WTC11 (cell line): ENCODE results near the gene TRPM8. TPM values are rescaled to one million over a fixed set of nuclear protein-coding genes. Genes with fewer than 3 reads are reported as not detected.

Experiments
- ATAC-seq: fragments of 200-7000 bp; cut with Tn5 transposase; 2 replicates; pipeline ENCODE4 v1.10.0; 2021; ENCODE audit warnings: mild to moderate bottlenecking, moderate library complexity
- CTCF ChIA-PET: fragments of 300-600 bp; sonication (Branson Sonifier 250); formaldehyde crosslinking; loops from one replicate; lab custom pipeline; 2021; ENCODE audit warnings: antibody characterized with exemption; lab: Charles Lee
- POLR2A ChIA-PET: fragments of 350-600 bp; sonication (Branson Sonifier 250); formaldehyde crosslinking; loops from one replicate; lab custom pipeline; 2021; ENCODE audit warnings: antibody characterized with exemption; lab: Charles Lee
- DNase-seq: peaks from one replicate; pipeline ENCODE4 v3.0.0; 2021; ENCODE audit warnings: low spot score
- H3K27ac Mint-ChIP-seq: 2 replicates; pipeline ENCODE4 v1.8.0; 2021; ENCODE audit warnings: mixed read lengths
- H3K27me3 Mint-ChIP-seq: 2 replicates; pipeline ENCODE4 v1.8.0; 2021; ENCODE audit warnings: low read depth, mild to moderate bottlenecking, moderate library complexity, mixed read lengths
- H3K36me3 Mint-ChIP-seq: 2 replicates; pipeline ENCODE4 v1.8.0; 2021; ENCODE audit warnings: mixed read lengths
- H3K4me1 Mint-ChIP-seq: 2 replicates; pipeline ENCODE4 v1.8.0; 2022; ENCODE audit warnings: mixed read lengths
- H3K4me3 Mint-ChIP-seq: 2 replicates; pipeline ENCODE4 v1.8.0; 2021; ENCODE audit warnings: mild to moderate bottlenecking, moderate library complexity, mixed read lengths
- H3K9me3 Mint-ChIP-seq: 2 replicates; pipeline ENCODE4 v1.8.0; 2021; ENCODE audit warnings: mixed read lengths
- CBFB ChIP-seq: sonication (generic); formaldehyde crosslinking; IDR thresholded peaks from 2 replicates; pipeline ENCODE4 v1.8.1; 2022; ENCODE audit warnings: mild to moderate bottlenecking, low read depth, missing genetic modification reagents
- CREM ChIP-seq: sonication (generic); formaldehyde crosslinking; IDR thresholded peaks from 2 replicates; pipeline ENCODE4 v1.8.1; 2022; ENCODE audit warnings: mild to moderate bottlenecking, missing genetic modification reagents, moderate library complexity
- FOXK1 ChIP-seq: sonication (generic); formaldehyde crosslinking; IDR thresholded peaks from 2 replicates; pipeline ENCODE4 v1.8.0; 2022; ENCODE audit warnings: mild to moderate bottlenecking, moderate library complexity, missing genetic modification reagents
- GTF2I ChIP-seq: fragments of 250-450 bp; sonication (Bioruptor Pico); conservative IDR thresholded peaks from 2 replicates; pipeline ENCODE4 v1.4.0; 2021; ENCODE audit warnings: mild to moderate bottlenecking
- IRF2 ChIP-seq: sonication (generic); formaldehyde crosslinking; IDR thresholded peaks from 2 replicates; pipeline ENCODE4 v1.8.0; 2022; ENCODE audit warnings: low read depth, missing genetic modification reagents, borderline replicate concordance
- JUN ChIP-seq: sonication (generic); formaldehyde crosslinking; IDR thresholded peaks from 2 replicates; pipeline ENCODE4 v1.8.0; 2023; ENCODE audit warnings: mild to moderate bottlenecking, missing genetic modification reagents
- MXD4 ChIP-seq: fragments of 250-450 bp; sonication (Bioruptor Pico); IDR thresholded peaks from 2 replicates; pipeline ENCODE4 v1.8.0; 2021; ENCODE audit warnings: mild to moderate bottlenecking, moderate library complexity, borderline replicate concordance
- MYBL2 ChIP-seq: sonication (generic); formaldehyde crosslinking; IDR thresholded peaks from 2 replicates; pipeline ENCODE4 v1.8.1; 2023; ENCODE audit warnings: mild to moderate bottlenecking, moderate library complexity, missing genetic modification reagents
- NR2C2 ChIP-seq: sonication (generic); formaldehyde crosslinking; IDR thresholded peaks from 2 replicates; pipeline ENCODE4 v1.8.0; 2022; ENCODE audit warnings: mild to moderate bottlenecking, missing genetic modification reagents
- TCF7 ChIP-seq: sonication (generic); formaldehyde crosslinking; IDR thresholded peaks from 2 replicates; pipeline ENCODE4 v1.8.0; 2022; ENCODE audit warnings: mild to moderate bottlenecking, low read depth, missing genetic modification reagents, moderate library complexity
- TEAD1 ChIP-seq: sonication (generic); formaldehyde crosslinking; IDR thresholded peaks from 2 replicates; pipeline ENCODE4 v1.8.0; 2022; ENCODE audit warnings: mild to moderate bottlenecking, missing genetic modification reagents
- TP53 ChIP-seq: sonication (generic); formaldehyde crosslinking; IDR thresholded peaks from 2 replicates; pipeline ENCODE4 v1.8.1; 2023; ENCODE audit warnings: mild to moderate bottlenecking, missing genetic modification reagents
- ZNF219 ChIP-seq: sonication (generic); formaldehyde crosslinking; IDR thresholded peaks from 2 replicates; pipeline ENCODE4 v1.8.0; 2023; ENCODE audit warnings: missing genetic modification reagents, mild to moderate bottlenecking, borderline replicate concordance
- ZNF232 ChIP-seq: sonication (generic); formaldehyde crosslinking; IDR thresholded peaks from 2 replicates; pipeline ENCODE4 v1.8.0; 2022; ENCODE audit warnings: mild to moderate bottlenecking, missing genetic modification reagents
- ZNF416 ChIP-seq: fragments of 250-450 bp; sonication (Bioruptor Pico); IDR thresholded peaks from 2 replicates; pipeline ENCODE4 v1.9.0; 2021; ENCODE audit warnings: mild to moderate bottlenecking, inconsistent platforms
- total RNA-seq: library from RNA; stranded (reverse); gene quantifications from 3 replicates; pipeline ENCODE4 v1.2.3, GENCODE V29; 2021
- TF ChIP-seq, protein P1 (sequence below): sonication (generic); formaldehyde crosslinking; IDR thresholded peaks from 2 replicates; pipeline ENCODE4 v1.8.1; 2022; ENCODE audit warnings: missing genetic modification reagents, borderline replicate concordance
- TF ChIP-seq, protein P2 (sequence below): sonication (generic); formaldehyde crosslinking; IDR thresholded peaks from 2 replicates; pipeline ENCODE4 v1.8.0; 2023; ENCODE audit warnings: missing genetic modification reagents
- TF ChIP-seq, protein P3 (sequence below): sonication (generic); formaldehyde crosslinking; IDR thresholded peaks from 2 replicates; pipeline ENCODE4 v1.8.0; 2022; ENCODE audit warnings: mild to moderate bottlenecking, missing genetic modification reagents
- TF ChIP-seq, protein P4 (sequence below): fragments of 250-450 bp; sonication (Bioruptor Pico); IDR thresholded peaks from 2 replicates; pipeline ENCODE4 v1.9.0; 2021; ENCODE audit warnings: mild to moderate bottlenecking, borderline replicate concordance
- TF ChIP-seq, protein P5 (sequence below): sonication (generic); formaldehyde crosslinking; conservative IDR thresholded peaks from 2 replicates; pipeline ENCODE4 v1.8.1; 2022; ENCODE audit warnings: mild to moderate bottlenecking, missing genetic modification reagents

Gene TRPM8
- total RNA-seq, 1 experiment from 2014 or later, result 0.26 TPM

DNA sequence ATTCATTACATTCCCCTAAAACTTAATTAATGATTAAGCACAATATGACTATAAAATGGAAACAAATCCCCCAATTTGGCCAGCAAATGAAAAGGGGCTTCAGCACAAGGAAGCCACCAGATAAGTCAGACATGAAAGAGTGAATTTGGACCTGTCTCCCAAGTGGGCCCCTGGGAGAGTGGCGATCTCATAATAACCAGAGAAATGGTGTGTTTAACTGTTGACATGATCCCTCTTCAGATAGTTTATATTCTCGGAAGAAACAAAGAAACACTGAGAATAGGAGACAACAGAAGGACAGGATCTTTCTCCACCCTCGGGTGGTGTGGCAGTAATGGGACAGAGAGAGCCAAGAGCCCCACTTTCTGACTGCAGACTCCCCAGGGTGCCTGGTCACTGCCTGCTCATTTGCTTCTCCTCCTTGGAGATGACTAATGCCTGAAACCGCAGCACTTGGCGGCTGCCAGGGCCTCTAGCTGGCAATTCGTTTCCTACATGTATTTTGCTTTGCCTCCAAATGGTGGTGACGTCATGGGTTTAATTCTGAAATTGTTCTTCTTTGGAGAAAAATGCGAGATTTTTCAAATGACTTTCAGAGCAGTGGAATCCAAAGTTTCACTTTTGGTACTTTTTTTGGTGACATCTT, 86.9 kb downstream of the TRPM8 start:
- H3K27ac Mint-ChIP-seq, result no peak overlapping the region
- H3K9me3 Mint-ChIP-seq, result no peaks in the 10 kb centered on the region
- CTCF ChIA-PET, result interaction anchor here (0.6 kb wide), 1 partner anchor 296 kb away, joined by 3 read pairs; no protein-coding TSS in a partner anchor
- ATAC-seq, result no peak
- H3K4me1 Mint-ChIP-seq, result peaks cover 13% of the 10 kb centered on the region
- no peak for TF ChIP-seq FOXK1 (CRISPR knock-in tag)
- no peak for TF ChIP-seq TP53 (CRISPR knock-in tag)
- TF ChIP-seq, protein P1, sequence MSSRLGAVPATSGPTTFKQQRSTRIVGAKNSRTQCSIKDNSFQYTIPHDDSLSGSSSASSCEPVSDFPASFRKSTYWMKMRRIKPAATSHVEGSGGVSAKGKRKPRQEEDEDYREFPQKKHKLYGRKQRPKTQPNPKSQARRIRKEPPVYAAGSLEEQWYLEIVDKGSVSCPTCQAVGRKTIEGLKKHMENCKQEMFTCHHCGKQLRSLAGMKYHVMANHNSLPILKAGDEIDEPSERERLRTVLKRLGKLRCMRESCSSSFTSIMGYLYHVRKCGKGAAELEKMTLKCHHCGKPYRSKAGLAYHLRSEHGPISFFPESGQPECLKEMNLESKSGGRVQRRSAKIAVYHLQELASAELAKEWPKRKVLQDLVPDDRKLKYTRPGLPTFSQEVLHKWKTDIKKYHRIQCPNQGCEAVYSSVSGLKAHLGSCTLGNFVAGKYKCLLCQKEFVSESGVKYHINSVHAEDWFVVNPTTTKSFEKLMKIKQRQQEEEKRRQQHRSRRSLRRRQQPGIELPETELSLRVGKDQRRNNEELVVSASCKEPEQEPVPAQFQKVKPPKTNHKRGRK, result no peak
- TF ChIP-seq ZNF416 (CRISPR knock-in tag), result no peak
- DNase-seq, result no peak
- no peaks in the 10 kb centered on the region; the same call in 1 of the 2 replicates for H3K27me3 Mint-ChIP-seq
- no peak overlapping the region for H3K4me3 Mint-ChIP-seq
- POLR2A ChIA-PET, result no interaction called here
- no peaks in the 10 kb centered on the region for H3K36me3 Mint-ChIP-seq

DNA sequence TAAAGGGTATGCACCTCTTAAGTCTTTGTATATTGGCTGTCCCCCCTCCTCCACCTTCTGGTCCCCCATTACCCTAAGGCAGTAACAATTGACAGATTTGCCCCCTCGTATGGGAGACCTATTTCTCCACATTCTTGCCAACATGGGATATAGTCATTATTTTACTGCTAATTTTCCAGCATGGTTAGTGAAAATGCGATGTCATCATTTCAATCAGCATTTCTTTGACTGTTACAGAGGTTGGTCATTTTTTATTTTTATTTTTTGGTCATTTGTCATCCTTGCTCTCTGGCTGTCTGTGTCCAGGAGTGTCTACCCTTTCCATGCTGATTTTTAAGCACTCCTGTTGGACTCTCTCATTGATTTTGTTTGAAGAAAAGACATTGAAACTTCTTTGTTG, 88.0 kb downstream of the TRPM8 start:
- TF ChIP-seq ZNF219 (no peak), MXD4 (no peak), MYBL2 (CRISPR knock-in tag) (no peak), TEAD1 (CRISPR knock-in tag) (no peak)
- TF ChIP-seq, all 79 proteins: peak for 0
- ChIA-PET CTCF (no interaction called here), POLR2A (no interaction called here)
- H3K36me3 Mint-ChIP-seq, result no peaks in the 10 kb centered on the region
- no peak overlapping the region for H3K4me3 Mint-ChIP-seq
- H3K27ac Mint-ChIP-seq, result no peak overlapping the region
- no peaks in the 10 kb centered on the region for H3K9me3 Mint-ChIP-seq
- ATAC-seq (no peak), DNase-seq (no peak)
- H3K4me1 Mint-ChIP-seq, result peaks cover 13% of the 10 kb centered on the region
- H3K27me3 Mint-ChIP-seq, result no peaks in the 10 kb centered on the region; the same call in 1 of the 2 replicates

DNA sequence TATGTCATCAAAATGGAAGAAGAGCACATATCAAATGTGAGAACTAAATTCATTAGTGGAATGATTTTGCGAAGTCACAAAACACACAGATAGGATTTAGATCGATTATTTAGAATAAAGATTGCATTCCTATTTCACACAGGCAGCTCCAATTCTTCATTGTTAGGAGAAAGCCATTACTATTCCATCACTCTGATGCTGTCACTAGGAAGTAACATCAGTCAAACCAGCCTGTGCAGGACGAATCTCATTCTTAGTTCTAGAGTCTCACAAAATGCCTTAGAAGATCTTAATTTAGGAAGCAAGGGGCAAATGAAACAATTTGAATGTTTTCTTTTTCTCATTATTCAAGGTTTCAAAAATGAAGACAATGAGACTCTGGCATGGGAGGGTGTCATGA, 89.3 kb downstream of the TRPM8 start:
- H3K4me1 Mint-ChIP-seq, result peaks cover 13% of the 10 kb centered on the region
- ChIA-PET CTCF (no interaction called here), POLR2A (no interaction called here)
- TF ChIP-seq, protein P2, sequence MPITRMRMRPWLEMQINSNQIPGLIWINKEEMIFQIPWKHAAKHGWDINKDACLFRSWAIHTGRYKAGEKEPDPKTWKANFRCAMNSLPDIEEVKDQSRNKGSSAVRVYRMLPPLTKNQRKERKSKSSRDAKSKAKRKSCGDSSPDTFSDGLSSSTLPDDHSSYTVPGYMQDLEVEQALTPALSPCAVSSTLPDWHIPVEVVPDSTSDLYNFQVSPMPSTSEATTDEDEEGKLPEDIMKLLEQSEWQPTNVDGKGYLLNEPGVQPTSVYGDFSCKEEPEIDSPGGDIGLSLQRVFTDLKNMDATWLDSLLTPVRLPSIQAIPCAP, result no peak
- TF ChIP-seq IRF2 (no peak), ZNF232 (CRISPR knock-in tag) (no peak), TCF7 (CRISPR knock-in tag) (no peak), TEAD1 (CRISPR knock-in tag) (no peak), GTF2I (CRISPR knock-in tag) (no peak), CREM (no peak), MYBL2 (CRISPR knock-in tag) (no peak), MXD4 (no peak), NR2C2 (CRISPR knock-in tag) (no peak)
- H3K27me3 Mint-ChIP-seq, result no peaks in the 10 kb centered on the region
- no peak overlapping the region for H3K27ac Mint-ChIP-seq
- DNase-seq (no peak), ATAC-seq (no peak)
- peaks cover 6% of the 10 kb centered on the region; the same call in 1 of the 2 replicates for H3K9me3 Mint-ChIP-seq
- H3K36me3 Mint-ChIP-seq, result no peaks in the 10 kb centered on the region
- H3K4me3 Mint-ChIP-seq, result no peak overlapping the region

DNA sequence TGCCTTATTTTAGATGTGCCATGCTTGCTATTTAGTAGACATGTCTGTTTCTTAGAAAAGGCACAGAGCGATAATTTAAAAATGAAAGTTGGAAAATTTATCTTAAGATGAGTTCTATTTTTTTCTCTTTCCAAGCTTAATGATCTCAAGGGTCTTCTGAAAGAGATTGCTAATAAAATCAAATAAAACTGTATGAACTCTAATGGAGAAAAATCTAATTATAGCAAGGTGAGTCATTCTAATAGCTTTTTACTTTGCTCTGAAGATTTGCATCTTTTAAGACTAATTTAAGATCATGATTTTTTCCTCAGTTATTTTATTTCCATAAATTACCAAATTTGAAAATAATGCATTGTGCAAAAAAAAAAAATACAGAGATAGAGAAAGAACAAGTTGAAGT, 97.3 kb downstream of the TRPM8 start:
- POLR2A ChIA-PET, result no interaction called here
- CTCF ChIA-PET, result interaction anchor here (0.6 kb wide), 1 partner anchor 142 kb away, joined by 3 read pairs; no protein-coding TSS in a partner anchor
- H3K4me3 Mint-ChIP-seq, result no peak overlapping the region
- H3K9me3 Mint-ChIP-seq, result peaks cover 6% of the 10 kb centered on the region; the same call in 1 of the 2 replicates
- no peak for DNase-seq
- no peaks in the 10 kb centered on the region for H3K36me3 Mint-ChIP-seq
- H3K27me3 Mint-ChIP-seq, result no peaks in the 10 kb centered on the region
- no peaks in the 10 kb centered on the region for H3K4me1 Mint-ChIP-seq
- H3K27ac Mint-ChIP-seq, result no peak overlapping the region
- ATAC-seq, result no peak
- TF ChIP-seq, protein P3, sequence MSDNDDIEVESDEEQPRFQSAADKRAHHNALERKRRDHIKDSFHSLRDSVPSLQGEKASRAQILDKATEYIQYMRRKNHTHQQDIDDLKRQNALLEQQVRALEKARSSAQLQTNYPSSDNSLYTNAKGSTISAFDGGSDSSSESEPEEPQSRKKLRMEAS, result no peak
- TF ChIP-seq IRF2 (no peak), JUN (CRISPR knock-in tag) (no peak), CBFB (CRISPR knock-in tag) (no peak)
- TF ChIP-seq, protein P4, sequence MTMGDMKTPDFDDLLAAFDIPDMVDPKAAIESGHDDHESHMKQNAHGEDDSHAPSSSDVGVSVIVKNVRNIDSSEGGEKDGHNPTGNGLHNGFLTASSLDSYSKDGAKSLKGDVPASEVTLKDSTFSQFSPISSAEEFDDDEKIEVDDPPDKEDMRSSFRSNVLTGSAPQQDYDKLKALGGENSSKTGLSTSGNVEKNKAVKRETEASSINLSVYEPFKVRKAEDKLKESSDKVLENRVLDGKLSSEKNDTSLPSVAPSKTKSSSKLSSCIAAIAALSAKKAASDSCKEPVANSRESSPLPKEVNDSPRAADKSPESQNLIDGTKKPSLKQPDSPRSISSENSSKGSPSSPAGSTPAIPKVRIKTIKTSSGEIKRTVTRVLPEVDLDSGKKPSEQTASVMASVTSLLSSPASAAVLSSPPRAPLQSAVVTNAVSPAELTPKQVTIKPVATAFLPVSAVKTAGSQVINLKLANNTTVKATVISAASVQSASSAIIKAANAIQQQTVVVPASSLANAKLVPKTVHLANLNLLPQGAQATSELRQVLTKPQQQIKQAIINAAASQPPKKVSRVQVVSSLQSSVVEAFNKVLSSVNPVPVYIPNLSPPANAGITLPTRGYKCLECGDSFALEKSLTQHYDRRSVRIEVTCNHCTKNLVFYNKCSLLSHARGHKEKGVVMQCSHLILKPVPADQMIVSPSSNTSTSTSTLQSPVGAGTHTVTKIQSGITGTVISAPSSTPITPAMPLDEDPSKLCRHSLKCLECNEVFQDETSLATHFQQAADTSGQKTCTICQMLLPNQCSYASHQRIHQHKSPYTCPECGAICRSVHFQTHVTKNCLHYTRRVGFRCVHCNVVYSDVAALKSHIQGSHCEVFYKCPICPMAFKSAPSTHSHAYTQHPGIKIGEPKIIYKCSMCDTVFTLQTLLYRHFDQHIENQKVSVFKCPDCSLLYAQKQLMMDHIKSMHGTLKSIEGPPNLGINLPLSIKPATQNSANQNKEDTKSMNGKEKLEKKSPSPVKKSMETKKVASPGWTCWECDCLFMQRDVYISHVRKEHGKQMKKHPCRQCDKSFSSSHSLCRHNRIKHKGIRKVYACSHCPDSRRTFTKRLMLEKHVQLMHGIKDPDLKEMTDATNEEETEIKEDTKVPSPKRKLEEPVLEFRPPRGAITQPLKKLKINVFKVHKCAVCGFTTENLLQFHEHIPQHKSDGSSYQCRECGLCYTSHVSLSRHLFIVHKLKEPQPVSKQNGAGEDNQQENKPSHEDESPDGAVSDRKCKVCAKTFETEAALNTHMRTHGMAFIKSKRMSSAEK, result no peak
- TF ChIP-seq, protein P5, sequence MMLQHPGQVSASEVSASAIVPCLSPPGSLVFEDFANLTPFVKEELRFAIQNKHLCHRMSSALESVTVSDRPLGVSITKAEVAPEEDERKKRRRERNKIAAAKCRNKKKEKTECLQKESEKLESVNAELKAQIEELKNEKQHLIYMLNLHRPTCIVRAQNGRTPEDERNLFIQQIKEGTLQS (CRISPR knock-in tag), result no peak
